HG02884 (cell line): ENCODE measurements around the gene RNFT2.

Experiments
- ATAC-seq: cut with Tn5 transposase; IDR thresholded peaks from one replicate; pipeline ENCODE4 v1.9.1; 2021; ENCODE audit warnings: mild to moderate bottlenecking, moderate library complexity; ENCODE audit not compliant: unreplicated experiment

Gene RNFT2, protein sequence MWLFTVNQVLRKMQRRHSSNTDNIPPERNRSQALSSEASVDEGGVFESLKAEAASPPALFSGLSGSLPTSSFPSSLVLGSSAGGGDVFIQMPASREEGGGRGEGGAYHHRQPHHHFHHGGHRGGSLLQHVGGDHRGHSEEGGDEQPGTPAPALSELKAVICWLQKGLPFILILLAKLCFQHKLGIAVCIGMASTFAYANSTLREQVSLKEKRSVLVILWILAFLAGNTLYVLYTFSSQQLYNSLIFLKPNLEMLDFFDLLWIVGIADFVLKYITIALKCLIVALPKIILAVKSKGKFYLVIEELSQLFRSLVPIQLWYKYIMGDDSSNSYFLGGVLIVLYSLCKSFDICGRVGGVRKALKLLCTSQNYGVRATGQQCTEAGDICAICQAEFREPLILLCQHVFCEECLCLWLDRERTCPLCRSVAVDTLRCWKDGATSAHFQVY

DNA sequence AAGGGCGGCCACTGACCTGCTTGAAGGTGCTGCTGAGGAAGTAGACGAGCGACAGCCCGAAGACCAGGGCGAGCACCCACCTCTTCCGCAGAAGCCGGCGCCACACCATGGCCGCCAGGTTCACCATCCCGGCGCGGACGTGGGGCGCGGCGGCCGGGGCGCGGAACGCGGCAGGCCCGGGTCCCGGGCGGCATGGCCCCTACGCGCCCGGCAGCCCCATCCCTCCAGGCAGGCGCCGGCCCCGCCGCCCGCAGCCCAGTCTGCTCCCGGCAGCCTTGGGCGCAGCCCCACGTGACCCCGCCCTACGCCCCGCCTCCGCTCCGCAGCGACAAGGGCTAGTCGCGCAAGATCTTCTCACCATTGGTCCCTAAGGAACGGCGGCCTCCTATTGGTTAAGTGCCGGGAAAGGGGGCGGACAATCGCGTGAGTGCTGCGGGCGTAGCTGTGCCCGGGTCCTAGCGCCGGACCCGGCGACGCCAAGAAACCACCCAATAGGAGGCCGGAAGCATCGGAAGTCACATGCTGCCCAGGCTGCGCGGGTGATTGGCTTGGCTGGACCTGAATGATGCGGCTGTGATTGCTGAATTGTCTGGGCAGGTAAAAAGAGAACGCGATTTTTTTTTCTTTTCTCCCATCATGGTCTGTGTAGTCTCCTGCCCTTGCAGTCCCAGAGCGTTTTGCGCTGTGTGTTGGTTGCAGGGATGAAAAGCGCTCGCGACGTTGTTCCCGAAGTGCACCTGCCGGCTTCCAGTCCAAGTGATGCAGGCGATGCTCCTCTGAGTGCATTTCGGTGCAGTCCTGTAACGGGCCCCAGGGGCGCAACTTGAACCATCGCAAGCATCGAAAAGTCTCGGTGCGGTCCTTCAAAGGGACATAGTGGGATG is at the start of gene RNFT2, which contains the start of gene SPRING1:
RNFT2 (plus strand) TSS at position 542 of the 884 bp plus-strand sequence. CDS start 2,183 bp downstream, outside the sequence.
SPRING1 (minus strand) TSS at position 296 of the 884 bp plus-strand sequence; CDS start at position 127, 169 bp downstream.
- peak; percentile 96 for ATAC-seq

DNA sequence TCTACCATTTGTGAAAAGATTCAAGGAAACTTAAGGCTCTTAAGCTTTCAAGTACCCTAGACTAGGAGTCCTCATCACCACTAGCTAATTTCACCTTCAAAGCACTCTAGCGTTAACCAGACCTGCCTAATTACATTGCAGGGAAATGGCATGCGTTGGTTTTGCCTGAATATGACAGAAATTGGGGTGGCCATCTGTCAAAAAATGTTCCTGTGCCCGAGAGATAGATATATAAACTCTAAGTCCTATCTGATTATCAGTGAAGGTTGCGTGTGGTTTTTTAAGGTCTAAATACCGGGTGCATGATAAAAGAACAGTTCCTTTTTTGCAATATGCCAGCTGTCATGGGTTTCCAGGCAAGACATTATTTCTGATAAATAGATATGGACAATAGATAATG is 48.6 kb upstream of the RNFT2 start:
- no peak for ATAC-seq

DNA sequence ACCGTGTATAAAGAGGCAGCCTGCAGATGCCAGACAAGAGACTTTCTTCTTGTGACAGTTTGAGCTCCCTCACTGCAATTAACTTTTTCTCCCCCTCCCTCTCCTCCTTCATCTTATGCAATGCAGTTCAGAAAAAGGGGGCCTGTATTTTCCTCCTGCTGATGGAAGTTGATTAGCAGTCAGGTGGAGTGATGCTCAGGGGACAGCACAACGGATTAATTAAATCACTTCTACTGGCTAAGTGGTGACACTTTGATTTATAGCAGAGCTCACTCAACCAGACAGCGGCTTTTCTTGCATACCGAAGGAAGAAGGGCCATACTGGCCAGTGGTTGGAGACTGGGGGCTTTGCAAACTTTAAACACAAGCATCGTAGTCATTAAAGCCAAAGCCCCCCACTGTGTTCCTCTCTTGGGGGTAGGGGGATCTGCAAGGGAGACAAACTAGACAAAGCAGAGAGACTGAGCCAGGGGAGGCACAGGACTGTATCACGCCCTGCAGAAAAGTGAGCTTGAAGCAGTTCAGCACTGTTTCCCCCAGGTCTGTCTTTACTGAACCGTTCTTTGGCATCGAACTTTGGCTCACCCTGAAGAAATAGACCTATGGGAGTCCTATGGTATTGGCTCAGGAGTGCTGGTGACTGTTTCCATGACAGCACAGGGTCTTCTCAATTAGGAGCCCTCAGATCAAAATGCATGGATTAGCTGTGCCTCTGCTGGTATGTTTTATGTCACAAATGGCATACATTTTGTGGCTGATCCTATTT is 48.0 kb upstream of the RNFT2 start:
- ATAC-seq = no peak

DNA sequence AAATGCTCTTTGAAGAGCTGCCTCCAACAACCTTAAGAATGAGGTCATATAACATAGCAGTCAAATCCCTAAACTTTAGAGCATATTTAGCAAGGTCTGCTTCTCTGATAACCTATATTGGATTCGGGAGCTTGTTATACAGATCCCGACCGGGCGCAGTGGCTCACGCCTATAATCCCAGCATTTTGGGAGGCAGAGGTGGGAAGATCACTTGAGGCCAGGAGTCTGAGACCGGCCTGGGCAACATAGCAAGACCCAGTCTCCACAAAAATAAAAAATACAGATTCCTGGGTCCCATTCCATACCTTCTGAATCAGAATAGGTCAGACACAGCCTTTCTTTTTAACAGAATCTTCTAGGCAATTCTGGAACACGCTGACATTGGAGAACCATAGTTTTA is 46.9 kb upstream of the RNFT2 start:
- ATAC-seq = no peak

DNA sequence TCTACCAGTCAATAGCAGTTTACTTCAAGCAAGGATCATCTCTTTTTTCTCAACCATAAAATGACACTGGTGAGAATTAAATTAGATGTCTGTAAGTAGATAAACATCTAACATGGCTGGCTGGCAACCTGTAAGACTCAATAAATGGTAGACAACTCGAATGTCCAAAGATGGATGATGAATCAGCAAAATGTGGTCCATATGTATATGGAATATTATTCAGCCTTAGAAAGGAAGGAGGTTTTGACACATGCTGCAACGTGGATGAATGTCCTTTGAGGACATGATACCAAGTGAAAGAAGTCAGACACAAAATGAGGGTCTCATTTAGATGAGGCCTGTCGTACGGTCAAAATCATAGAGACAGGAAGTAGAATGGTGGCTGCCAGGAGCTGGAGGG is 46.5 kb upstream of the RNFT2 start:
- no peak for ATAC-seq

DNA sequence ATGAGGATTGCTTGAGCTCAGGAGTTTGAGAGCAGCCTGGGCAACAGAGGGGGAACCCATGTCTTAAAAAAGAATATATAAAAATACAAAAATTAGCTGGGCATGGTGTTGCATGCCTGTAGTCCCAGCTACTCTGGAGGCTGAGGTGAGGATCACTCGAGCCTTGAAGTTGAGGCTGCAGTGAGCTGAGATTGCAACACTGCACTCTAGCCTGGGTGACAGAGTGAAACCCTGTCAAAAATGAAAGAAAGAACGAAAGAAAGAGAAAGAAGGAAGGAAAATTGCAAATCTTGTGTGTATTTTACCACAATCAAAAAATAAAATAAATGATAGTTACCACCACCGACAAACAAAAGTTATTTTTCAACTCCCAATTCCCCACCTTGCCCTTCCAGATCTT is 45.5 kb upstream of the RNFT2 start:
- no peak for ATAC-seq

DNA sequence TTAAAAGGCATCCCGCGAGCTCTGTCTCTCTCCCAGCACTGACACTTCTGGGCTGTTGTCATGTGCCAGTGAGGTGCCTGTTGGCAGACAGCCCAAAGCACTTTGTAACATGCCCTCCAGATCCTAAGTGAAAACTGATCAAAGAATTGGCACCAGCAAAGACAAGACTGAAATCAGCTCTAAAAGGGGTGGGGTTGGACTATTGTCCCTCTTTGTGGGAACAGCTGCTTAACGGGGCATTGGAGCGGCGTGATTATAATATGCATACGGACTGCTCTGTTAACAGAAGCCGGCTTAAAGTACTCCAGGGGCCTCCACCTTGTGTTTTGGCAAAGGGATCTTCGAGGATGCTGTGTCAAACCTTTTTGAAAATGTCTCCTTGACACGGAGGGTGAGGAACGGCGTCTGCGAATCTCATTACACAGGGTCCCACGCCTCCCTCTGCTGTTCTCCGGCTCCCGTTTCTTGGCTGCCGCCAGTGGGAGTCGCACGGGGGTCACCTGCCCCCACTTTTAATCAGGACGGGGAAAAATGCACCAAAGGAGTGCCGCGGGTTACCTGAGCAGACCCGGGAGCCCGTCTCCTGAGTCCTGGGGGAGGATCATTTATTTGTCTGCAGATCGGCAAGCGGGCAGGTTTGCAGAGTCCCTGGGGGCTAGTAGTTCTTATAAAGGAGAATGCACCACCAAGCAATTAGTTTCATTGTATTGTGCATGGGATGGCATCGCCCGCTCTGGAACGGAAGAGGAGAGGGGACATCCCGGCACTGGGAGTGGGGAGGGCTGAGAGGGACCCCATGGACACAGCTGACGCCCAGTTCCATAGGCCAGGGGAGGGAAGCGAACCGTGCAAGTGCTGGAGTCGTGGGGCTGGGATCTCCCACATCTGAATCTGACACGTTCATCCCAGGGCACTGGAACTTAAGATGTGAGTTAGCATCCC is 44.6 kb upstream of the RNFT2 start:
- no peak for ATAC-seq

DNA sequence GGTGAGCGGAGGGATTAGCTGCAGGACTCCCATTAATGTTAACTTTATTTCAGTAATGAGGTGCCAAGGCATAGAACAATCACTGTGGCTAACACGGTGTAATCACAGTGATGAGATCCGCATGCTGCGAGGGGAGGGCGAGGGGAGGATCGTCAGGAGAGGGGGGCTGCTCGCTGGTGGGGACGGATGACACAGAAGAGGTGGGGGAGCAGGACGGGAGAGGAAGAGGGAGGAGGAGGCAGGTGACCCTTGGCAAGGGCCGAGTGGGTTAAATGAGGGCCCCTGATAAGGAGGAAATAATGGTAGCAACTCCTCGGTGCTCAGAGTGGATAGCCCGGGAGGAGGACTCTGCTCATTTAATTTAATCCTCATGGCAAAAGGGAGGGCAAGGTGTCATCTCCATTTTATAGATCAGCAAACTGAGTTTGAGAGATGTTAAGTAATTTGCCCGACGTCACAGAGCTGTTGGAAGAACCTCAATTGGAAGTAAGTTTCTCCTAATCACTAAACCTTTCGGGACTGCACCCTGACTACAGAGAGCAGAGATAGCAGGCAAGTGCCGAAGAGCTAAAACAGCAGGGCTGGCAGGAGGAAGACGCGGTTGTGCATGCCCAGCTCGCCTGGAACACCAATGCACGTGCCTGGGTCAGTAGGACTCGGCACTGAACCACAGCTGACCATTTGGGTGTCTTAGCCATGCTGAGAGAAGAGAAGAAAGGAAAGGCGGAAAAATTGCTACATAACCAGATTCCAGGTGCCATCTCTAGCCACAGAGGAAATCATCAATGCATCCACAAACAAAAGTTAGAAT is 43.3 kb upstream of the RNFT2 start:
- ATAC-seq = no peak

DNA sequence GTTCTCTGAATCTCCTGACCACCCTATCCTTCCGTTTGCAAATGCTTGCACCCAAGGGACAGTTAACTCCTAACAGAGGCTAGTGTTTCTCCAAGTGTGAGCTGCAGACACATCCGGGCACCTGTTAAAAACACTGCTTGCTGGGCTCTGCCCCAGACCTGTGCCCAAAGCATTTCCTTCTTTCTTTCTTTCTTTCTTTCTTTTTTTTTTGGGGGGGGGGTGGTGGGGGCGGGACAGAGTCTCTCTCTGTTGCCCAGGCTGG is 42.7 kb upstream of the RNFT2 start:
- ATAC-seq = no peak

DNA sequence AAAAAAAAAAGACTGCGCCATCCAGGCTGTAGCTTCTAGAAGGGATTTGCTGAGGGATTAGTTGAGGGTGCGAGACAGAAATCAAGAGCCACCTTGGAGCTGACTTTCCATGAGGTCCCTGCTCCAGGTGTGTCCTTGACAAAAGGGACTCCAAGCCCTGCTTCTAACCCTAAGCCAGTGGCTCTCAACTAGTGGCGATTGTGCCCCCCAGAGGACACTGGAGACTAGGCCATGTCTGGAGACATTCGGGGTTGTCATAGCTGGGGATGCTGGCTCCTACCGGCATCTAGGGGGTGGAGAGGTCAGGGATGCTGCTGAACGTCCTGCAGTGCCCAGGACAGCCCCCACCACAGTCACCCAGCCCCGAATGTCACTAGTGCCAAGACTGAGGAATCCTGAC is 40.8 kb upstream of the RNFT2 start:
- ATAC-seq = no peak

DNA sequence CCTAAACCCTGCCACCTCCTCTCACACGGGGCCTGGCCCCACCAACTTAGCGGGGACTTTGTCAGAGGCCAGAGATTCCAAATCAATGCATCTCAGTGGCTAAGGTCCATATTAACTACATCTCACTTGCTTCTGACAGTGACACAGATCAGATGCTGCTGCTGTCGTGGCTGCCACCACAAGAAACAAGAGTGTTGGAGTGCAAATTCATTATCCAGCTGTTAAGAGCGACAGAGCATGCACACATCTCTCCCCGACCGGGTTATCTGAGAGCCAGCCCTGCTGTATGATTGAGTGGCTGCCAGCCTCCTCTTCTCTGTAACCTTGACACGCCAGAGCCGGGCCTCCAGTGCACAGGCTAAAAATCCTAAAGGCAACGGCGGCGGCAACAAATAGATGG is 40.4 kb upstream of the RNFT2 start:
- ATAC-seq = no peak

DNA sequence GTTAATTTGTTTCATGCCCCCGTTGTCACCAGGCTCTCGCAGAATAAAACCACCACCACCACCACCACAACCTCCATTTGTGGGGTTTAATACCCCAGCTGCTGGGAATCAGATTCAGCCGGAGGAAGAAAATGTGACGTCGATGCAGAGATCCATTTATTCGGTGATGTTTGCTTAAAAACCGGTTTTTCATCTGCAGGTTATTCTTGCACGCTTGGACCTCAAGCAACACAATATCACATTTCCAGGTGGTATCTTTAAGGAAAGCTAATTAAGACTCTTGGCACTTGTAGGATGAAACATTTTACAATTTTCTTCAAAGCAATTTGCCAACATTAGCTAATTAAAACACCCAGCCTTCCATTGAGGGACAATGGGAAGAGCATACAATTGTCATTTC is 40.0 kb upstream of the RNFT2 start:
- ATAC-seq = no peak

DNA sequence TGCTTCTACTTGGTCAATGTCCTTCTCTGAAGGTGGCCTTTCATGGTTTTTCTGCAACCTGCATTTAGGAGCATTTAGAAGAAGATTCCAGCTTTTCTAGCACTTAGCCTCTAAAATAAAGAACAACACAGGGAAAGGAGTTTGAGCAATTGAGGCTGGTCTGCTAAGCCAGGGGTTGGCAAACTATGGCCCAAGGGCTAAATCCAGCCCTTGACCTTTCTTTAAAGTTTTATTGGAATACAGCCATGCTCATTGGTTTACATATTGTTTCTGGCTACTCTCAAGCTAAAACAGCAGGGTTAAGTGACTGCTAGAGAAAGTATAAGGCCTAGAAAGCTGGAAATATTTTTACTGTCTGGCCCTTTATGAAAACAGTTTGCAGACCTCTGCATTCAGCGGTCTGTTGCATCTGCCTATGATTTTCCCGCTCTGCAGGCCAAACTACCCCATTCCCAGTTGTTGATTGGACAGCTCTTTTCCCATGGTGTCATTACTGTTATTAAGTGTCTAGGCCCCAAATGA is 39.5 kb upstream of the RNFT2 start:
- no peak for ATAC-seq

DNA sequence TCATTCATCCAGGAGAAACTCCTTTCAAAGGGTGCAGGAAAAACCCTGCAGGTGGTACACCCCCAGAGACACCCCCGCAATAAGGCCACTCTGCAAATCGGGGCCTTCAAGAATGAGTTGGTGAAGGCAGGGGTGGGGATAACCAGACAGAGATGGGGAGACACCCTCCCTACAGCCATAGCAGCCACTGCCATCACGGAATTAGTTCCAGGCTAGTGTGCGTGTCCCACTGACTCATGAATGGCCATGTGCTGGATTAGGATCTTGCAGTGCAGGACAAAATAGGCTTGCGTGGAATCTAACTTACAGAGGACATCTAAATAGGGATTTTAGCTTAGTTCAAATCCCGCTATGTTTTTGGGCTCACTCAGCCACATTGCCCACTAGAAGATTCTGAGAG is 38.0 kb upstream of the RNFT2 start:
- ATAC-seq = no peak

DNA sequence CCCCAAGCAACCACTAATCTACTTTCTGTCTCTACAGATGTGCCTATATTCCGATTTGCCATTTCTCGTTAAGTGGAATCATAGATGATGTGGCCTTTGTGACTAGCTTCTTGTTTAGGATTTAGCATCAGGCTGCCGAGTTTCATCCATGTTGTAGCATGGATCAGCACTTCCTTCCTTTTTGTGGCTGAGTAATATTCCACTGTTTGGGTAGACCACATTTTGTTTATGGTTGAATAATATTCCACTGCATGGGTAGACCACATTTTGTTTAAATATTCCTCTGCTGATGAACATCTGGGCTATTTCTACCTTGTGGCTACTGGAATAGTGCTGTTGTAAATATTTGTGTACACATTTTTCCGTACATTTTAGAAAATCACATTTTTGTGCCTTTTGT is 36.7 kb upstream of the RNFT2 start:
- ATAC-seq = no peak

DNA sequence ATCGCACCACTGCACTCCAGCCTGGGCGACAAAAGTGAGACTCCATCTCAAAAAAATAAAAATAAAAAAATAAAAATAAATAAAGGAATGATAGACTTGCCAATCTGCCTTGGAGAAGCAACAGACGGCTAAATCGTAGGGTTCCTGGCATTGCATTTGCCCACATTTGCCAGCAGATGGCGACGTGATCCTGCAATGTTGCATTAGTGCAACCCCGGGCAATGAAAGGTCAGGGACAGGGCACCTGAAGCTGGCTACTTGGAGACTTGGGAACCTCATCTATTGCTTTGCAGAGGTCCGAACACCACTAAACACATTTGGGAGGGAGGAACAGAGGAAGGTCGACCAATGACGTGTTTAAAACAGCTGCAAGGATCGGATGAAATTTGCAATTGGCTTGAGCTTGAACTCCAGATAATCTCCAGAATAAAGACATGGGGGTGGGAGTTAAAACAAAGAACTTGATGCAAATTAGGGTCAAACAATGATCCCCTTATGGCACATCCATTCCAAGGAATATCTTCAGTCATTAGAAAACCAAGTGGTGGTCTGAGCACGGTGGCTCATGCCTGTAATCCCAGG is 34.8 kb upstream of the RNFT2 start:
- no peak for ATAC-seq

DNA sequence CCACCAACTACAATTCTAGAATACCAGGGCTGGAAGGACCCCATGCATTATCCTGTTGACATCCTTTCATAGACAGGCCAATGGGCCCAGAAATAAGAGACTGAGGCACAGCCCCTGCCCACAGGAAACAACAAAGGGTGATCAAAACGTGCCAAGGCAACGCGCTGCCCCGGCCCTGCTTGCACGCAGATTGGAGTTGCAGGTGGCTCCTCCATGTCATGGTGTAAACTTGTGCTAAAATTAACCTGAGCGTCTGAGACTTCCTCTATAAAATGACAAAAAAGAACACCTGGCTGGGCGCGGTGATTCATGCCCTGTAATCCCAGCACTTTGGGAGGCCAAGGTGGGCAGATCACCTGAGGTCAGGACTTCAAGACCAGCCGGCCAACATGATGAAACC is 30.4 kb upstream of the RNFT2 start:
- no peak for ATAC-seq

DNA sequence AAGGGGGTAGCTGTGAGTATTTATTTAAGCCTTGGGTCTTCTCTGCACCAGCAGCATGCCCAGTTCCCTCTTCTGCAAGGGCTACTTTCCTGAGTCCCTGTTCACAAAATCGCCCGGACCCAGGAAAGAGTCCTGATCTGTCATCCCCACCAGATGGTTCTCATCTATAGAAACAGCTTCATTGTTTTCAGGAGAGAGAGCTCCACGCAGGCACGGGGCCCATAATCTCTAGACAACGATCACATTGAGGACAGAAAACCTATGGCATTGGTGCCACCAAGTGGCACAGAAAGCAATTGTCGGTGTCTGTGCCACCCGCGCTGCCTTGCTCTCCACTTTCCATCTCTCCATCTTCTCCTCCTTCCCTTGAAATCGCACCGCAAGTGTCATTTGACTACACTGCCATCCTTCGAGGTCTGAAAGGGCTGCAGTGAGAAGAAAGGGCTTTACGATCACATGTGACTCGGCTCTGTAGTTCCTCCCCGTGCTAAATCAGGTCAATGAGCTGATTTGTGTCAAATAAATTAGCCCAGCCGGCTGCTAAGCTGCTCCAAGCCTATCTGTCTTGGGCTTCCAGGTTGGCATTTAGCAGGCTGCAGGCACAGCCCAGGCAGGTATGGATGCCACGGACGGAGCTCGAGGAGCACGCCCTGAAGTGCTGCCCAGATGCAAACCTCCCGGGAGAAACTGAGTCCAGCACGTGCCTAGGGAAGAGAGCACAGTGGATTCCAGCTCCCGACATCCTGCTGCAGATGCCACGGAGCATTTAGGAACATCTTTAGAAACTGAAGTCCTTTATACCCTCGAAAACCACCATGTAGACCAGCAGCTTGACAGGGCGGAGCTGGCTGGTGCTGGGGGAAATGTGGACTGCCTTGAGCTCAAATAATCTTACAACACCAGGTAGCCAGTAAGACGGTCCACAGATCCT is 29.0 kb upstream of the RNFT2 start:
- ATAC-seq = no peak
